ENCODE results near the gene FBXL7.

The FBXL7 gene

GRCh38 chr5:15727375-15727774 is 227.4 kb downstream of the FBXL7 start:
- DNase-seq: no peak

GRCh38 chr5:15728811-15729210 is 228.8 kb downstream of the FBXL7 start:
- DNase-seq: no peak

DNA sequence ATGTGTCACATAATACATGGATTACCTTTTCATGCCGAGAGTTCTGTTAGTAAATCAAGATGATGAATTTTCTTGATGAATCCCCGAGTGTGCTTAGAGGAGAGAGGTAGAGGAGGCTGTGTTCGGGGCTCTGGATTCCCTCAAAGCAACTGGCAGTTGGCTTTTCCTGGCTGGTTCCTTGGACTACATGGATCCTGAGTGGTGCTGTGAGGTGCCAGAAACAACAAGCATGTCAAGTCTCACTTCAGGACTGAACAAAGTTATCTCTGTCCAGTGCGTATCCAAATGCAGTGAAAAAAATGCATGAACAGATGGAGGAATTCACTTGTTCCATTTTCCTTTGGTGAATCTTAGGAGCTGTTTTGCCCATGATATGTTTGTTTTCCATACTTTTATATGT is 231.7 kb downstream of the FBXL7 start:
- no peak for DNase-seq

- no peak for DNase-seq
Measured at GRCh38 chr5:15734058-15734457, 234.1 kb downstream of the FBXL7 start.

GRCh38 chr5:15737036-15737821 is 237.2 kb downstream of the FBXL7 start:
- DNase-seq: no peak

DNA sequence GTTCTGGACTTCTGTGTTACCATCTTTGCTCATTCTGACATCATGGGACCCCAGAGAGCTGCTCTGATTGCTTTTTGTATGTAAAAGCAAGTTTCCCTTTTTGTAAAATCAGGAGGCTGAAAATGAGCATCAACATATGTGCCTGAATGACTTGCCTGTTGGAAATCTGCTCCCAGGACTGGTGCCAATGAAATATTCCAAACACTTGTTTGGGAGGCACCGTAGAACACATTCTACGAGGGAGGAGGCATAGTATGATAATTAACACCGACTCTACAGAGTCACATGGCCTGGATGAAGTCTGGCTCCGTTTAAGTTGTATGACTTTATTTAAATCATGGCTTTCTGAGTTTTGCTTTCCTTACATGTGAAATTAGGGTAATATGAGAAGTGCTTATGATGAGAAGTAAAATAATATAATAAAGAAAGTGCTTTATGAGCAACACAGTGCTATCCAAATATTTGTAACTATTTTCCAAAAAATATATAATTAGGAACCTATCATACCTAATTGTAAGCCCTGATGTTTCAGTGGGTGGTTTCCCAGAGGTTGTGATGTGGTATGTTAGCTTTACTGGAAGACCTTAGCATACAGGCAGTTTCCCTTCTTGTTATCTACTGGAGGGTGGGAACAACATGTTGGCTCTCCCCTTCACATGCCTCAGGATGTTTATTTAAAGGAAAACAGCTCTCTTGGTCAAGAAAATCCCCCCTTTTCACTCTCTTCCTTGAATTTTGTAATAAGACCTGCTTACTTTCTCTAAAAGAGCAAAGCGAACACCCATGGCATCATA is 238.1 kb downstream of the FBXL7 start:
- DNase-seq: no peak

DNA sequence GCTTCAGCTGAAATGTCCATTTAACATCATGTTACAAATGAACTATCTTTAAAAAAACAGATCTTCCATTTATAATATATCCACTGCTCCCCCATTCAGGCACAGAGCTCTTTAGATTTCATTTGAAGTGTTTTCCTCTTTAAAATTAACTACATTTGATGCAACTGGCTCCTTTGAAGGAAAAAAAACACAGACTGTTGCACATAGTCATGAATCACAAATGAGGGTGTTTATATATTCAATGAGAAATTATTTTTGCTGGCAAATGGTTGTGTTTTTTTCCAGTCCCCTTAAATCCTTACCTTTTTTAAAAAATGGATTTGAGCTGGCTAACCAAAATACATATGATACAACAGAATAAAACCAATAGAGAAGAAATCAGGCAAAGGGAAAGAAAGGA is 240.4 kb downstream of the FBXL7 start:
- DNase-seq: no peak

GRCh38 chr5:15741591-15741990 is 241.6 kb downstream of the FBXL7 start:
- no peak for DNase-seq

DNA sequence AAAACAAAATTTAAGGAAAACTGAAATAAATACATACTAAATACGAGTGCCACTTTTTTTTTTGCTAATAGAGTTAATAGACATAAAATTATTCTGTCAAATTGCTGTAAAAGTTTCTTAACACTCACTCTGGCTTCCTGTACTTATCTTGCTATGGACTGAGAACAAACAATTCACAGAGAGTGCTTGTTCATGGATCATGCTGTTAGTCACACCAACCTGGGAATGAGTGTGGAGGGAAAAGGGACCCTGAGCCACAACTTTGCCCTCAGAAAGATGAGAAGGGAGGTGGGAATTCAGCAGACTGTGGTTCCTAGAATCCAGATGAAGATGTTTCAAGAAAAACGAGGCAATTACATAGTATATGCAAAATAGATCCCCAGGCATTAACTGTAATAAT is 246.9 kb downstream of the FBXL7 start:
- no peak for DNase-seq

GRCh38 chr5:15748266-15748665 is 248.3 kb downstream of the FBXL7 start:
- no peak for DNase-seq

GRCh38 chr5:15752663-15753285 is 252.8 kb downstream of the FBXL7 start:
- no peak for DNase-seq

DNA sequence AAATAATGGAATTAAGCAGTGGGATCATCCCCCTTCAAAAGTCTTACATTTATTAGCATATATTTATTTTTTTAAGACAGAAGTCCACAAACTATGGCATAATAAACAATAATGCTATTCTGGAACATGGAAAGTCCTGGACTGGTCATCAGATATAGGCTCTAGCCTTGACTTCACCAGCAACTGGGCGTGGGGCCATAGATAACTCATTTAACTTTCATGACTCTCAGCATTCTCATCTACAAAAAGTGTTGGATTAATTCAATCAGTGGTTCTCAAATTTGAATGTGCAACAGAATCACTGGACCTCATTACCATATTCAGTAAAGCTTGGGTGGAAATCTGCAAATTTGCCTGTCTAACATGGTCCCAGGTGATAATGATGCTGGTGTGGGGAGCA is 253.8 kb downstream of the FBXL7 start:
- DNase-seq: no peak

DNA sequence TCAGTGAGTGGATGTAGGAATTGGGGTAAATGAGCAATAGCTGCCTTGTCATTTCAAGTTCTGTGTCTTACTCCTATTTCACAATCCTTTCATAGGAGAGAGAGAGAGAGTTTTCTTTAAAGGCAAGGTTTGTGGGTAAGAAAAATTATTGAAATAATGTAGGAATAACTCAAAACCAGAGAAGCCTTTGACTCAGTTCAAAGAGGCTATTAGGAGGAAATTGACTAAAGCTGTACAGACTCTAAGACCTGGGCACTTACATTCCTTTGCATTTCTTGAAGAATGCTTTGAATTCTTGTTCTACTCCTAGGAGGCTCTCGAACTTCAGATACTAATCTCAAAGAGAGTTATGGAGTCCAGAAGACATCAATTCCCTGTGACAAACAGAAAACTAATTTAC is 257.1 kb downstream of the FBXL7 start:
- no peak for DNase-seq

- DNase-seq: no peak
Measured at GRCh38 chr5:15757619-15758018, 257.6 kb downstream of the FBXL7 start.

DNA sequence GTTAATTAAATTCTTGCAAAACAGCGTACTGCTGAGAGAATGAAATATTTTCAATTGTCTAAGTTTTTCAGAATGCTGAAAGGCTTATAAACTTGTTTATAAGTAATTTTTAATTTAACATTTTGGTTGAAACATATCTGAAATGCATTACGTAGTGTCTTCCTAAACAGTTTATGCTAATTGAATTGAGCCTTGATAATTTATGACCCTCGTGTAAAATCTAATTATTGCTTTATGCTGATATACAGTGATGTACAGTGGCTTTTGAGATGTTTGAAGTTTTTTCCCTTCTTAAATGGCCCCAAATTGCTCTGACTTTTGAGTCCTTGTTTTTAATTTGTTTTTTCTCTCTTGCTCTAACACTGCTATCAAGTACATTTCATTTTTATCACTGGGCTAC is 262.7 kb downstream of the FBXL7 start:
- no peak for DNase-seq

DNA sequence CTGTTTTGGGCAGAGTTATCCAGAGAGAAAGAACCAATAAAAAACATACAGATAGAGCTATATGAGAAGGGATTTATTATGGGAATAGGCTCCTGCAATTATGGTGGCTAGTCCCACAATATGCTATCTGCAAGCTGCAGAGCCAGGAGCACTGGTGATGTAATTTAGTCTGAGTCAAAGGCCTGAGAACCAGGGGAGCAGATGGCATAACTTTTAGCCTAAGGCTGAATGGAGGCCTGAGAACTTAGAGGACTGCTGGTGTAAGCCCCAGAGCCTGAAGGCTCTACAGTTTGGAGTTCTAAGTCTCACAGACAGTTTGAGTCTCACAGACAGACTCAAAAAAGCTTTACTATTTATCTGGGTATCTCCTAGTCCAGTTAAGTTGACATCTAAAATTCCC is 263.8 kb downstream of the FBXL7 start:
- DNase-seq: no peak

DNA sequence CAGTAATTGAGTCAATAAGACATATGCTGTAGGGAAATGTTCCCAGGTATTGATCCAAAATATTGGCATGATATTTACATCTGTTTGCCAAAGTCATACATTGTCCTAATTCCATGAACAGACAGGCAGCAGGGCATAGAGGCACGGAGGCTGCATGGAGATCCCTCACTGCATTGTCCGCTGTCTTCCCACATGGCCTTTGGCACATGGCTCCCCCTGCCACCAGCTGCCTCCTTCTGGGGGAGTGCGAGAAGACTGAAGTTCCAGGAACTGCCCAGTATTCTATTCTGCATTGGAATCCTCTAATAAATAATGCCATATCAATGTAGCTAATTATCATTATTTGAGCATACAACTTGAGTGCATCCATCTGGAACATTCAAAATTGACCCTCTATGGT is 269.0 kb downstream of the FBXL7 start:
- DNase-seq: no peak

- DNase-seq: no peak
Measured at GRCh38 chr5:15772131-15772530, 272.2 kb downstream of the FBXL7 start.

DNA sequence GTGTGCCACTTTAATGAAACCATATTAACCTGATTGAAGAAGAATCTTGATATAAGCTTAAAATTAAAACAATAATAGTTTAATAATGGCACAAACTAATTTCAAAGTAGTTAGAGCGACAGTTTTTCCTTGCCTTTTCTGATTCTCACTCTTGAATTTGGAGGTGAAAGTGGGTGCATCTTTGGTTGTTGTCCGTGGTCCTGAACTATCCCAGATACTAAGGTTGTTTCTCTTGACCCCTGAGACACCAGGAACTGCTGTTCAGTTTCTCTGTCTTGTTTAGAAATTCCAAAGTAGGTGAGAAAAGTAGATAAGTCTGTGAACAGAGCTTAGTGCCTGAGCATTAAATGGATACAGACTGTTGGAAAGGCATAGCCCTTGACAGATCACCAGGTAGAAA is 274.7 kb downstream of the FBXL7 start:
- no peak for DNase-seq

DNA sequence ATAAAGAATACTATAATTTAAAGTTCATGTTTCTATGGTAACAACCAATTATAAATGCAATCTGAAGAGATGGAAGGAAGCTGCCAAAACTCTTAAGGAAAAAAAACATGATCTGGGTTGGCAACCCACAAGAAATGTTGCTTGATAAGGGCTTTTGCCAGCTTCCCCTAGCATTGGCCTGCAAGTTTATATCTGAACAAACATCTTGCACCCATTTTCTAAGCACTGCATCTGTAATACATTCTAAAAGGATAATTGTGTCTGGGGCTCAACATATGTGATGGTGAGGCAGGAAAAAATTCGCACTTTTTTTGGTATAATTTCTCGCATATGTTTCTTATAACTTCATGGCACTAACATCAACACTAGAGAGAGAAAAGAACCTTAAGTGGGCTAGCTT is 276.4 kb downstream of the FBXL7 start:
- no peak for DNase-seq

- no peak for DNase-seq
Measured at GRCh38 chr5:15783734-15784133, 283.8 kb downstream of the FBXL7 start.

- DNase-seq: no peak
Measured at GRCh38 chr5:15785531-15785981, 285.6 kb downstream of the FBXL7 start.

- no peak for DNase-seq
Measured at GRCh38 chr5:15786326-15786725, 286.3 kb downstream of the FBXL7 start.

DNA sequence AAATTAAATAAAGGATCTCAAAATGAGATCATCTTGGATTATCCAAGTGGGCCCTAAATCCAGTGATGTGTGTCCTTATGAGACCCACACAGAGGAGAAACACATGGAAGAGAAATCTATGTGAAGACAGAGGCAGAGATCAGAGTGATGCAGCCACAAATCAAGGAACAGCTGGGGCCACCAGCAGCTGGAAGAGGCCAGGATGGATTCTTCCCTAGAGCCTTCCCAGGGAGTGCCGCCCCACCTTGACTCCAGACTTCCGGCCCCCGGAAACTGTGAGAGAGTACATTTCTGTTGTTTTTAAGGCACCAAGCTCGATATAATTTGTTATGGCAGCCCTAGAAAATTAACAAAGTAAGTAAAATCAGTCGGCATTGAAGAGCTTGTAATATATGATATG is 286.9 kb downstream of the FBXL7 start:
- DNase-seq: no peak

Measured in CD4-positive, alpha-beta T cell treated with Interleukin-17A for 4 hours (primary cell).